GM23338 (cell line): Measurements from ENCODE around the gene MYBPC2. TPM values are rescaled to one million over a fixed set of nuclear protein-coding genes. Genes with fewer than 3 reads are reported as not detected.

Experiments used
- ATAC-seq: fragments of 200-7000 bp; cut with Tn5 transposase; 3 replicates; pipeline ENCODE4 v1.9.1; 2020
- DNase-seq: peaks from one replicate; pipeline ENCODE4 v3.0.0-alpha.2; 2015; ENCODE audit warnings: low spot score
- H2AFZ ChIP-seq: fragments of 200-600 bp; sonication (generic); 2 replicates; pipeline ENCODE4 v1.8.0; 2016; ENCODE audit warnings: antibody characterized with exemption, mild to moderate bottlenecking, moderate library complexity
- H3F3A ChIP-seq: fragments of 200-600 bp; sonication (generic); replicated peaks from 2 replicates; pipeline ENCODE4 v1.8.0; 2017; ENCODE audit warnings: antibody characterized with exemption, mixed run types, low read depth
- H3K27ac ChIP-seq: fragments of 200-600 bp; sonication (generic); 2 replicates; pipeline ENCODE4 v1.6.1; 2016; ENCODE audit warnings: low read depth
- H3K27me3 ChIP-seq: fragments of 200-600 bp; sonication (generic); 2 replicates; pipeline ENCODE4 v1.8.0; 2016; ENCODE audit warnings: mild to moderate bottlenecking, mixed run types, moderate library complexity; ENCODE audit not compliant: insufficient read depth
- H3K36me3 ChIP-seq: fragments of 200-600 bp; sonication (generic); 2 replicates; pipeline ENCODE4 v1.8.0; 2016; ENCODE audit warnings: mild to moderate bottlenecking; ENCODE audit not compliant: insufficient read depth
- H3K4me1 ChIP-seq: fragments of 200-600 bp; sonication (generic); 2 replicates; pipeline ENCODE4 v1.8.0; 2016; ENCODE audit warnings: mild to moderate bottlenecking, moderate library complexity; ENCODE audit not compliant: insufficient read depth
- H3K4me2 ChIP-seq: fragments of 200-600 bp; sonication (generic); 2 replicates; pipeline ENCODE4 v1.7.1; 2017; ENCODE audit warnings: mixed run types
- H3K4me3 ChIP-seq: fragments of 200-600 bp; sonication (generic); 2 replicates; pipeline ENCODE4 v1.6.1; 2016; ENCODE audit warnings: mixed run types
- H3K79me2 ChIP-seq: fragments of 200-600 bp; sonication (generic); replicated peaks from 2 replicates; pipeline ENCODE4 v1.8.0; 2017; ENCODE audit warnings: mild to moderate bottlenecking; ENCODE audit not compliant: insufficient read depth
- H3K9me2 ChIP-seq: fragments of 200-600 bp; sonication (generic); 2 replicates; pipeline ENCODE4 v1.8.0; 2017; ENCODE audit not compliant: insufficient read depth
- H4K20me1 ChIP-seq: fragments of 200-600 bp; sonication (generic); replicated peaks from 2 replicates; pipeline ENCODE4 v1.8.0; 2017; ENCODE audit warnings: mild to moderate bottlenecking; ENCODE audit not compliant: insufficient read depth
- H3K27ac Mint-ChIP-seq: 2 replicates; pipeline ENCODE4 v1.8.0; 2020; ENCODE audit warnings: inconsistent platforms, mild to moderate bottlenecking, moderate library complexity, mixed read lengths
- H3K27me3 Mint-ChIP-seq: 3 replicates; pipeline ENCODE4 v1.8.0; 2022; ENCODE audit warnings: low read depth, mild to moderate bottlenecking, moderate library complexity, mixed read lengths, inconsistent platforms; ENCODE audit not compliant: insufficient read depth, poor library complexity
- H3K36me3 Mint-ChIP-seq: 3 replicates; pipeline ENCODE4 v1.8.0; 2021; ENCODE audit warnings: low read depth, mild to moderate bottlenecking, inconsistent platforms, moderate library complexity, mixed read lengths
- H3K4me1 Mint-ChIP-seq: 3 replicates; pipeline ENCODE4 v1.8.0; 2020; ENCODE audit warnings: mild to moderate bottlenecking, inconsistent platforms, mixed read lengths
- H3K4me3 Mint-ChIP-seq: 3 replicates; pipeline ENCODE4 v1.8.0; 2021; ENCODE audit warnings: moderate library complexity, mild to moderate bottlenecking, inconsistent platforms, mixed read lengths
- H3K9me3 Mint-ChIP-seq: 3 replicates; pipeline ENCODE4 v1.8.0; 2020; ENCODE audit warnings: moderate library complexity, mild to moderate bottlenecking, inconsistent platforms, mixed read lengths
- CREB1 ChIP-seq: fragments of 250-450 bp; sonication (Bioruptor Pico); IDR thresholded peaks from 2 replicates; pipeline ENCODE4 v1.5.0; 2020; ENCODE audit warnings: low read depth, mild to moderate bottlenecking, moderate library complexity
- EZH2phosphoT487 ChIP-seq: fragments of 200-600 bp; sonication (generic); IDR thresholded peaks from one replicate; pipeline ENCODE4 v1.8.1; 2018; ENCODE audit warnings: antibody characterized with exemption; ENCODE audit not compliant: unreplicated experiment
- JUNB ChIP-seq: IDR thresholded peaks from one replicate; pipeline ENCODE4 v1.6.1; 2016; ENCODE audit warnings: antibody characterized with exemption; ENCODE audit not compliant: unreplicated experiment
- STAT1 ChIP-seq: IDR thresholded peaks from one replicate; pipeline ENCODE4 v1.6.1; 2016; ENCODE audit warnings: antibody characterized with exemption; ENCODE audit not compliant: unreplicated experiment
- ZNF114 ChIP-seq: fragments of 250-450 bp; sonication (Bioruptor Pico); IDR thresholded peaks from 2 replicates; pipeline ENCODE4 v1.5.0; 2020; ENCODE audit warnings: mild to moderate bottlenecking, moderate library complexity
- polyA plus RNA-seq: library from polyadenylated mRNA; unstranded; fragments of >200 nt; fragmentation: Nextera tagmentation; extraction: Ambion mirVana; gene quantifications from 2 replicates; pipeline ENCODE4 v1.2.1, GENCODE V29; 2016
- total RNA-seq: library from RNA; depleted of rRNA; stranded (reverse); fragments of >200 nt; shearing (Covaris generic); gene quantifications from 2 replicates; pipeline ENCODE4 v1.2.3, GENCODE V29; 2014
- TF ChIP-seq, protein P1 (sequence below): fragments of 250-450 bp; sonication (Bioruptor Pico); IDR thresholded peaks from 2 replicates; pipeline ENCODE4 v1.5.0; 2020; ENCODE audit warnings: mild to moderate bottlenecking, moderate library complexity
- TF ChIP-seq, protein P2 (sequence below): IDR thresholded peaks from 2 replicates; pipeline ENCODE4 v1.6.1; 2016; ENCODE audit warnings: antibody characterized with exemption
- TF ChIP-seq, protein P3 (sequence below): IDR thresholded peaks from one replicate; pipeline ENCODE4 v1.6.1; 2018; ENCODE audit warnings: antibody characterized with exemption; ENCODE audit not compliant: unreplicated experiment

MYBPC2 gene
- total and polyA plus RNA-seq, 2 experiments from 2014 or later = 4.2 to 5.9 TPM

DNA sequence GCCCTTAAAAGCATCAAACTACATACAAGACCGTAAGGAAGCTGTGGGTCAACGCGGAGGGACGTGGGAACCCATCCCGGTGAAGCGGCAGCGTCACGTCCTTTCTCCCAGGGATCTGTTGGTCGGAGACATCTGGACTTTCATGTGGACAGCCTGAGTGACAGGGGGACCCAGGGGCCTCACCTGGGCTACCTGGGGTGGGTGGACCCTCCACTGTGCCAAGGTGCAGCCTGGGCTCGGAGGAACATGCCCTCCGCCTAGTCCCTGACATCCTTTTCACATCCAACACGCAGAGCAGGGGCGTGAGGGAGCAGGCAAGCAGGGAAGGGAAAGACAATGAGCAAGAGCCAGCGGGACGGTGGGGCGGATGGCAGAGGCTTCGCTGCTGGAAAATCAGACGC, 57.7 kb downstream of the MYBPC2 start (continued):
- TF ChIP-seq, protein P1, sequence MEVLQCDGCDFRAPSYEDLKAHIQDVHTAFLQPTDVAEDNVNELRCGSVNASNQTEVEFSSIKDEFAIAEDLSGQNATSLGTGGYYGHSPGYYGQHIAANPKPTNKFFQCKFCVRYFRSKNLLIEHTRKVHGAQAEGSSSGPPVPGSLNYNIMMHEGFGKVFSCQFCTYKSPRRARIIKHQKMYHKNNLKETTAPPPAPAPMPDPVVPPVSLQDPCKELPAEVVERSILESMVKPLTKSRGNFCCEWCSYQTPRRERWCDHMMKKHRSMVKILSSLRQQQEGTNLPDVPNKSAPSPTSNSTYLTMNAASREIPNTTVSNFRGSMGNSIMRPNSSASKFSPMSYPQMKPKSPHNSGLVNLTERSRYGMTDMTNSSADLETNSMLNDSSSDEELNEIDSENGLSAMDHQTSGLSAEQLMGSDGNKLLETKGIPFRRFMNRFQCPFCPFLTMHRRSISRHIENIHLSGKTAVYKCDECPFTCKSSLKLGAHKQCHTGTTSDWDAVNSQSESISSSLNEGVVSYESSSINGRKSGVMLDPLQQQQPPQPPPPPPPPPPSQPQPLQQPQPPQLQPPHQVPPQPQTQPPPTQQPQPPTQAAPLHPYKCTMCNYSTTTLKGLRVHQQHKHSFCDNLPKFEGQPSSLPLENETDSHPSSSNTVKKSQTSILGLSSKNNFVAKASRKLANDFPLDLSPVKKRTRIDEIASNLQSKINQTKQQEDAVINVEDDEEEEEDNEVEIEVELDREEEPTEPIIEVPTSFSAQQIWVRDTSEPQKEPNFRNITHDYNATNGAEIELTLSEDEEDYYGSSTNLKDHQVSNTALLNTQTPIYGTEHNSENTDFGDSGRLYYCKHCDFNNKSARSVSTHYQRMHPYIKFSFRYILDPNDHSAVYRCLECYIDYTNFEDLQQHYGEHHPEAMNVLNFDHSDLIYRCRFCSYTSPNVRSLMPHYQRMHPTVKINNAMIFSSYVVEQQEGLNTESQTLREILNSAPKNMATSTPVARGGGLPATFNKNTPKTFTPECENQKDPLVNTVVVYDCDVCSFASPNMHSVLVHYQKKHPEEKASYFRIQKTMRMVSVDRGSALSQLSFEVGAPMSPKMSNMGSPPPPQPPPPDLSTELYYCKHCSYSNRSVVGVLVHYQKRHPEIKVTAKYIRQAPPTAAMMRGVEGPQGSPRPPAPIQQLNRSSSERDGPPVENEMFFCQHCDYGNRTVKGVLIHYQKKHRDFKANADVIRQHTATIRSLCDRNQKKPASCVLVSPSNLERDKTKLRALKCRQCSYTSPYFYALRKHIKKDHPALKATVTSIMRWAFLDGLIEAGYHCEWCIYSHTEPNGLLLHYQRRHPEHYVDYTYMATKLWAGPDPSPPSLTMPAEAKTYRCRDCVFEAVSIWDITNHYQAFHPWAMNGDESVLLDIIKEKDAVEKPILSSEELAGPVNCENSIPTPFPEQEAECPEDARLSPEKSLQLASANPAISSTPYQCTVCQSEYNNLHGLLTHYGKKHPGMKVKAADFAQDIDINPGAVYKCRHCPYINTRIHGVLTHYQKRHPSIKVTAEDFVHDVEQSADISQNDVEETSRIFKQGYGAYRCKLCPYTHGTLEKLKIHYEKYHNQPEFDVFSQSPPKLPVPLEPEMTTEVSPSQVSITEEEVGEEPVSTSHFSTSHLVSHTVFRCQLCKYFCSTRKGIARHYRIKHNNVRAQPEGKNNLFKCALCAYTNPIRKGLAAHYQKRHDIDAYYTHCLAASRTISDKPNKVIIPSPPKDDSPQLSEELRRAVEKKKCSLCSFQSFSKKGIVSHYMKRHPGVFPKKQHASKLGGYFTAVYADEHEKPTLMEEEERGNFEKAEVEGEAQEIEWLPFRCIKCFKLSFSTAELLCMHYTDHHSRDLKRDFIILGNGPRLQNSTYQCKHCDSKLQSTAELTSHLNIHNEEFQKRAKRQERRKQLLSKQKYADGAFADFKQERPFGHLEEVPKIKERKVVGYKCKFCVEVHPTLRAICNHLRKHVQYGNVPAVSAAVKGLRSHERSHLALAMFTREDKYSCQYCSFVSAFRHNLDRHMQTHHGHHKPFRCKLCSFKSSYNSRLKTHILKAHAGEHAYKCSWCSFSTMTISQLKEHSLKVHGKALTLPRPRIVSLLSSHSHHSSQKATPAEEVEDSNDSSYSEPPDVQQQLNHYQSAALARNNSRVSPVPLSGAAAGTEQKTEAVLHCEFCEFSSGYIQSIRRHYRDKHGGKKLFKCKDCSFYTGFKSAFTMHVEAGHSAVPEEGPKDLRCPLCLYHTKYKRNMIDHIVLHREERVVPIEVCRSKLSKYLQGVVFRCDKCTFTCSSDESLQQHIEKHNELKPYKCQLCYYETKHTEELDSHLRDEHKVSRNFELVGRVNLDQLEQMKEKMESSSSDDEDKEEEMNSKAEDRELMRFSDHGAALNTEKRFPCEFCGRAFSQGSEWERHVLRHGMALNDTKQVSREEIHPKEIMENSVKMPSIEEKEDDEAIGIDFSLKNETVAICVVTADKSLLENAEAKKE (CRISPR knock-in tag) = no peak

DNA sequence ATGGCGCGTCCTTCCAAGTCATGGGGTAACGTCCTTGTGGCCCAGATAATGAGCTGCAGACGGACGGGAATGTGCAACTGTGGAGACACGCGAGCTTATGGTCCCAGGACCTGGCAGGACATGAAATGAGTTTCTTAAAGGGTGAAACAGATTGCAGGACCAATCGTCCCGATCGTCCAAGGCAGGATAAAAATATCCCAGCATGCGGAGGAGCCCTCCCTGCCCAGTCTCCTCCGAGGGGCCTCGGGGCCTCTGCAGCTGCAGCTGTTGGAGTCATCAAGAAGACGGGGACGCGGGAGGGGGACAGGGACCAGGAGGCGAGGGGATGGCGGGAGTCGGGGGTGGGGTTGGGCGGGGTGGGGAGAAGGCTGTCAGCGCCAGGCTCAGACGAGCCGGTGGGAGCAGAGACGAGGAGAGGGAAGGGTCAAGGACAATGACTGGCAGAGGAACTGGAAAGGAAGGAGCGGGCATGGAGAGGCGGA, 58.3 kb downstream of the MYBPC2 start:
- no peaks in the 10 kb centered on the region; the same call in 2 of the 3 replicates for H3K4me1 Mint-ChIP-seq
- H3K27me3 ChIP-seq = peaks cover 93% of the 10 kb centered on the region
- H3K27ac Mint-ChIP-seq = no peak overlapping the region
- peaks cover 6% of the 10 kb centered on the region for H3K36me3 ChIP-seq
- no peak for DNase-seq
- H3K4me2 ChIP-seq = no peak overlapping the region
- no peaks in the 10 kb centered on the region for H4K20me1 ChIP-seq
- no peak overlapping the region for H3K4me3 Mint-ChIP-seq
- H3K9me3 Mint-ChIP-seq = peaks cover 100% of the 10 kb centered on the region; the same call in 2 of the 3 replicates
- H3K27ac ChIP-seq = no peak overlapping the region
- no peaks in the 10 kb centered on the region for H3K9me2 ChIP-seq
- no peak overlapping the region for H3K4me3 ChIP-seq
- H3K36me3 Mint-ChIP-seq = peaks cover 58% of the 10 kb centered on the region
- no peak overlapping the region for H2AFZ ChIP-seq
- no peaks in the 10 kb centered on the region for H3K79me2 ChIP-seq
- H3F3A ChIP-seq = 0 out of 2 replicates have a peak, but pooled peaks cover 4% of the 10 kb centered on the region
- H3K4me1 ChIP-seq = peaks cover 19% of the 10 kb centered on the region; the same call in 1 of the 2 replicates
- H3K27me3 Mint-ChIP-seq = peaks cover 8% of the 10 kb centered on the region
- ATAC-seq = no peak
- TF ChIP-seq CREB1 (CRISPR knock-in tag) (no peak), JUNB (no peak), STAT1 (no peak), EZH2phosphoT487 (no peak), ZNF114 (no peak)
- TF ChIP-seq, protein P2, sequence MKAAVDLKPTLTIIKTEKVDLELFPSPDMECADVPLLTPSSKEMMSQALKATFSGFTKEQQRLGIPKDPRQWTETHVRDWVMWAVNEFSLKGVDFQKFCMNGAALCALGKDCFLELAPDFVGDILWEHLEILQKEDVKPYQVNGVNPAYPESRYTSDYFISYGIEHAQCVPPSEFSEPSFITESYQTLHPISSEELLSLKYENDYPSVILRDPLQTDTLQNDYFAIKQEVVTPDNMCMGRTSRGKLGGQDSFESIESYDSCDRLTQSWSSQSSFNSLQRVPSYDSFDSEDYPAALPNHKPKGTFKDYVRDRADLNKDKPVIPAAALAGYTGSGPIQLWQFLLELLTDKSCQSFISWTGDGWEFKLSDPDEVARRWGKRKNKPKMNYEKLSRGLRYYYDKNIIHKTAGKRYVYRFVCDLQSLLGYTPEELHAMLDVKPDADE = no peak
- TF ChIP-seq, protein P3, sequence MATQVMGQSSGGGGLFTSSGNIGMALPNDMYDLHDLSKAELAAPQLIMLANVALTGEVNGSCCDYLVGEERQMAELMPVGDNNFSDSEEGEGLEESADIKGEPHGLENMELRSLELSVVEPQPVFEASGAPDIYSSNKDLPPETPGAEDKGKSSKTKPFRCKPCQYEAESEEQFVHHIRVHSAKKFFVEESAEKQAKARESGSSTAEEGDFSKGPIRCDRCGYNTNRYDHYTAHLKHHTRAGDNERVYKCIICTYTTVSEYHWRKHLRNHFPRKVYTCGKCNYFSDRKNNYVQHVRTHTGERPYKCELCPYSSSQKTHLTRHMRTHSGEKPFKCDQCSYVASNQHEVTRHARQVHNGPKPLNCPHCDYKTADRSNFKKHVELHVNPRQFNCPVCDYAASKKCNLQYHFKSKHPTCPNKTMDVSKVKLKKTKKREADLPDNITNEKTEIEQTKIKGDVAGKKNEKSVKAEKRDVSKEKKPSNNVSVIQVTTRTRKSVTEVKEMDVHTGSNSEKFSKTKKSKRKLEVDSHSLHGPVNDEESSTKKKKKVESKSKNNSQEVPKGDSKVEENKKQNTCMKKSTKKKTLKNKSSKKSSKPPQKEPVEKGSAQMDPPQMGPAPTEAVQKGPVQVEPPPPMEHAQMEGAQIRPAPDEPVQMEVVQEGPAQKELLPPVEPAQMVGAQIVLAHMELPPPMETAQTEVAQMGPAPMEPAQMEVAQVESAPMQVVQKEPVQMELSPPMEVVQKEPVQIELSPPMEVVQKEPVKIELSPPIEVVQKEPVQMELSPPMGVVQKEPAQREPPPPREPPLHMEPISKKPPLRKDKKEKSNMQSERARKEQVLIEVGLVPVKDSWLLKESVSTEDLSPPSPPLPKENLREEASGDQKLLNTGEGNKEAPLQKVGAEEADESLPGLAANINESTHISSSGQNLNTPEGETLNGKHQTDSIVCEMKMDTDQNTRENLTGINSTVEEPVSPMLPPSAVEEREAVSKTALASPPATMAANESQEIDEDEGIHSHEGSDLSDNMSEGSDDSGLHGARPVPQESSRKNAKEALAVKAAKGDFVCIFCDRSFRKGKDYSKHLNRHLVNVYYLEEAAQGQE = no peak
